ENCODE data around the gene CHD9NB.

GRCh38 chr16:53035176-53035942 lies 17.3 kb downstream of the CHD9NB start:
- TF ChIP-seq, protein P1, sequence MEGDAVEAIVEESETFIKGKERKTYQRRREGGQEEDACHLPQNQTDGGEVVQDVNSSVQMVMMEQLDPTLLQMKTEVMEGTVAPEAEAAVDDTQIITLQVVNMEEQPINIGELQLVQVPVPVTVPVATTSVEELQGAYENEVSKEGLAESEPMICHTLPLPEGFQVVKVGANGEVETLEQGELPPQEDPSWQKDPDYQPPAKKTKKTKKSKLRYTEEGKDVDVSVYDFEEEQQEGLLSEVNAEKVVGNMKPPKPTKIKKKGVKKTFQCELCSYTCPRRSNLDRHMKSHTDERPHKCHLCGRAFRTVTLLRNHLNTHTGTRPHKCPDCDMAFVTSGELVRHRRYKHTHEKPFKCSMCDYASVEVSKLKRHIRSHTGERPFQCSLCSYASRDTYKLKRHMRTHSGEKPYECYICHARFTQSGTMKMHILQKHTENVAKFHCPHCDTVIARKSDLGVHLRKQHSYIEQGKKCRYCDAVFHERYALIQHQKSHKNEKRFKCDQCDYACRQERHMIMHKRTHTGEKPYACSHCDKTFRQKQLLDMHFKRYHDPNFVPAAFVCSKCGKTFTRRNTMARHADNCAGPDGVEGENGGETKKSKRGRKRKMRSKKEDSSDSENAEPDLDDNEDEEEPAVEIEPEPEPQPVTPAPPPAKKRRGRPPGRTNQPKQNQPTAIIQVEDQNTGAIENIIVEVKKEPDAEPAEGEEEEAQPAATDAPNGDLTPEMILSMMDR (IDR thresholded peaks at IDR 0.05; ENCODE audit: poor library complexity), result no peak
- TF ChIP-seq EZH2phosphoT487 (IDR thresholded peaks at IDR 0.05; ENCODE audit: low read depth, severe bottlenecking, unreplicated experiment) (no peak), EZH2 (IDR thresholded peaks at IDR 0.05; ENCODE audit: borderline replicate concordance) (no peak)
